NCI-H226 (cell line): ENCODE results near the gene PYROXD2.

ENCODE experiments used
- DNase-seq: peaks from one replicate; pipeline ENCODE4 v3.0.0-alpha.2; 2015

PYROXD2 gene

GRCh38 chr10:98411768-98412167 is 3.2 kb downstream of the PYROXD2 start:
- no peak for DNase-seq

- DNase-seq, result no peak
Observed at GRCh38 chr10:98411166-98411565, 3.8 kb downstream of the PYROXD2 start.

GRCh38 chr10:98410759-98411158 is 4.2 kb downstream of the PYROXD2 start:
- no peak for DNase-seq

- no peak for DNase-seq
Observed at GRCh38 chr10:98410135-98410743, 4.7 kb downstream of the PYROXD2 start.

GRCh38 chr10:98408799-98409198 is 6.2 kb downstream of the PYROXD2 start:
- DNase-seq, result no peak

GRCh38 chr10:98407744-98408241 is 7.2 kb downstream of the PYROXD2 start:
- no peak for DNase-seq

- DNase-seq, result no peak
Observed at GRCh38 chr10:98407017-98407743, 7.8 kb downstream of the PYROXD2 start.

GRCh38 chr10:98405422-98405821 is 9.6 kb downstream of the PYROXD2 start:
- DNase-seq, result no peak

GRCh38 chr10:98404571-98405359 is 10.2 kb downstream of the PYROXD2 start:
- DNase-seq, result no peak

- no peak for DNase-seq
Observed at GRCh38 chr10:98403812-98404504, 11.0 kb downstream of the PYROXD2 start.

GRCh38 chr10:98402931-98403718 is 11.9 kb downstream of the PYROXD2 start:
- DNase-seq, result no peak

GRCh38 chr10:98402478-98402877 is 12.5 kb downstream of the PYROXD2 start:
- no peak for DNase-seq

GRCh38 chr10:98400482-98400881 is 14.5 kb downstream of the PYROXD2 start:
- no peak for DNase-seq

- no peak for DNase-seq
Observed at GRCh38 chr10:98399784-98400183, 15.2 kb downstream of the PYROXD2 start.

GRCh38 chr10:98397089-98397600 is 17.8 kb downstream of the PYROXD2 start:
- no peak for DNase-seq

- no peak for DNase-seq
Observed at GRCh38 chr10:98396096-98397063, 18.6 kb downstream of the PYROXD2 start.

GRCh38 chr10:98394851-98395440 is 20.0 kb downstream of the PYROXD2 start:
- DNase-seq, result no peak

- no peak for DNase-seq
Observed at GRCh38 chr10:98391578-98391991, 23.4 kb downstream of the PYROXD2 start.

- DNase-seq, result no peak
Observed at GRCh38 chr10:98391065-98391464, 23.9 kb downstream of the PYROXD2 start.

- DNase-seq, result no peak
Observed at GRCh38 chr10:98390406-98390805, 24.6 kb downstream of the PYROXD2 start.
